Central memory CD4-positive, alpha-beta T cell (primary cell): Measurements from ENCODE around the gene KRTAP10-11.
"Not testable (repeated sequence)": the region's sequence is repeated elsewhere in the genome, so short reads cannot be mapped to it uniquely, and the experiment has no call there.

Experiments
- DNase-seq: peaks from one replicate; pipeline ENCODE4 v3.0.0; 2022

KRTAP10-11 gene

DNA sequence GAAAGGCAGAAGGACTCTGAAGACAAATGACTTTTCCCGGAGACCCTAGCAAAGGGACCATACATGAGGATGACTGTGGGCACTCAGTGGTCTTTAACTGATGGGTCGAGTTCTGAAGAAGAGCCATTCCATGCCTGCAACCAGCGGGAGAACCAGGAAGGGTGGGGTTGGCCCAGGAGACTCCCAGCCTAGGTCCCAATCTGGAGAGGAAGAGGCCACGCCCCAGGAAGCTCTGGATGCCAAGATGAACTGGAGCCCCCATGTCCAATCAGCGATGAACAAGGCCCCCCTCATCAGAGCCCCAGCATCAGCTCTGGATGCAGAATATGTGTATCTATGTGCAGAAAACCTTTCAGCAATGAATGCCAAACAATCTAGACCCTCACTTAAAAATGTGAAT is 5.5 kb upstream of the KRTAP10-11 start:
- DNase-seq: no peak

DNA sequence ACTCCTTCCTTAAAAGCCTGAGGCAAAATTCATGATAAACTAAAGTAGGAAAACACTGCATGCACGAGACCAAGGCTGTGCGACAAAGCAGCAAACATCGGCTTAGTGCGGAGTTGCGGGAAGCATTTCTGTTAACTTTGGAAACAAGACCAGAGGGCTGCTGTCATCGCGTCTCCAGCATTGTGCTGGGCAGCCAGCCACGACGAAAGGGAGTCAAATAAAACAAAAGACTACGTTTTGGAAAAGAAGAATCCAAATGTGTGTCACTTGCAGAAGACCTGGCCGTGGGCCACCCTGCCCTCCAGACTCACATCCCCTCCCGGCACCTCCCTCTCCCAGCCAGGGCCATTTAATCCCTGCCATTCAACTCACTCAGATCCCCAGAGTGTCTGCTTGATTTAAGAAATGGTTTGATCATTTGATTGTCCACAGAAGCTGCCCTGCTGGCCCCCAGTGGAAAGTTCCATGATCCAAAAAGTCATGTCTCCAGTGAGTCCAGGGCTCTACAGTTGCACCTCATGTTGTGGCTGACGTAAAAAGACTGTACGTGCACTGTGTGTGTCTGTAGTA is 2.4 kb upstream of the KRTAP10-11 start:
- DNase-seq: no peak

- DNase-seq: no peak
Observed at GRCh38 chr21:44644878-44645277, 1.3 kb upstream of the KRTAP10-11 start.

DNA sequence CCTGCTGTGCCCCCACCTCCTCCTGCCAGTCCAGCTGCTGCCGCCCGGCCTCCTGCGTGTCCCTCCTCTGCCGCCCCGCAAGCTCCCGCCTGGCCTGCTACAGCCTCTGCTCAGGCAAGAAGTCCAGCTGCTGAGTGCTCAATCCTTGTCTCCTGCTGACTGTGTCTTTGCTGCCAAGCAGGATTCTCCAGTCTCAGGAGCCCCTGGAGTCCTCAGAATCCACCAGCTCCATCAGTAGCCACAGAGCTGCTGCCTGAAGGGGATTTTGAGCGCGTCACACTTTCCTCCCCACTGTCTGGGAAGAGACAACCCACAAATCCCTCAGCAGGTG is 973 bp downstream of the KRTAP10-11 start:
- DNase-seq: no peak

GRCh38 chr21:44648557-44649311 is 2.5 kb downstream of the KRTAP10-11 start:
- no peak for DNase-seq

- DNase-seq: no peak
Observed at GRCh38 chr21:44649521-44650100, 3.4 kb downstream of the KRTAP10-11 start.

DNA sequence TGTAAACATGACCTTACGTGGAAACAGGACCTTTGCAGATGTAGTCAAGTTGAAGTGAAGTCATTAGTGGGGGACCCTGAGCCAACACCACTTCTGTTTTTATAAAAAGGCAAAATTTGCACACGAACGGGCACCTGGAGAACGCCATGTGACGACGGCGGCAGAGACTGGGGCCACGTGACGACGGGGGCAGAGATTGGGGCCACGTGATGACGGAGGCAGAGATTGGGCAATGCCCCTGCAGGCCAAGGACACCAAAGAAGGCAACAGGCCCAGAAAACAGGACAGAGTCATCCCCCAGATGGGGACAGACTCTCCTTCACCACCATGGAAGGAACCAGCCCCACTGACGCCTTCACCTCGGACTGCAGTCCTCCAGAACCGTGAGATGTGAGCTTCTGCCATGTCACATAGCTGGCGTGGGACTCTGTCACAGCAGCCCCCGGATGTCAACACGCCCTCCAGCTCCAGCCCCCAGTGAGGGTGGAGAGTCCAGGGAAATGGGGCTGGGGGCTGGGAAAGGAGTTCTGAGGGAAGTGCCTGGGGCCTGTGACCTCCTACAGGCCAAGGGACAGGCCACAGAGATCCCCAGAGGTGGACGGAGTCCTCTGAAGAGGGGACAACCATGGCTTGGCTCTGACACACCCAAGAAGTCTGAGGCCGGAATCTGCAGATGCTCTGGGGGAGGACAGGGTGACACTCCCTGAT is 4.2 kb downstream of the KRTAP10-11 start:
- no peak for DNase-seq

DNA sequence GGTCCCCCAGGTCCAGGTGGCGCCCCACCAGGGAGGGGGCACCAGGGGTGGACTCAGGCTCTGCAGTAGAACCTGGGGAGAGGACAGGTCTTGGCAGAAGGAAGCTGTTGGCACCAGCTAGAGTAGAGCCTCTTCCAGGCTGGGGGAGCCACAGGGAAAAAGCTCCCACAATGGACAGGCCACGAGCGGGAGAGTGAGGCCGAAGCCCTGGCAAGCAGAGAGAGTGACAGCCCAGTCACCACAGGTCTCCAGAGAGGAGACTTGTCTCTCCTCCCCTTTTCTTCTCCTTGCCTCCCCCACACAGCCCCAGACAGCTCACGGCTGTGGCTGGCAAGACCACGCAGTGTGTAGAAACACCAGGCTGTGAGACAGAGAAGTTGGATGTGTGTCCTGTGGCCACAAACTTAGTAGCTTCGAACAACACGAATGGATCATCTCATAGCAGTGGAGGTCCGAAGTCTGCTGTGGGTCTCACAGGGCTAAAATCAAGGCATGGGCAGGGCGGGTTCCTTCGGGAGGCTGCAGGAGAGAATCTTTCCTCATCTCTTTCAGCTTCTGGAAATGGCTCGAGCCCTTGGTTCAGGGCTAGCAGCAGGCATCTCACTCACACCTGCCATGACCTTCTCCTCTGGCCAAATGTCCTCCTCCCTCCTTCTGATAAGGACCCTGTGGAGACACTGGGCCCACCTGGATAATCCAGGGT is 4.9 kb downstream of the KRTAP10-11 start:
- no peak for DNase-seq

GRCh38 chr21:44653123-44653522 is 6.9 kb downstream of the KRTAP10-11 start:
- no peak for DNase-seq

- peak; percentile 85 for DNase-seq
Observed at GRCh38 chr21:44653656-44654575, 7.7 kb downstream of the KRTAP10-11 start.

GRCh38 chr21:44654576-44655175 is 8.5 kb downstream of the KRTAP10-11 start, which contains the start of gene KRTAP12-4:
TSS of gene KRTAP12-4 (minus strand) at chr21:44654659. CDS start at chr21:44654614, 45 bp downstream.
- no peak for DNase-seq

DNA sequence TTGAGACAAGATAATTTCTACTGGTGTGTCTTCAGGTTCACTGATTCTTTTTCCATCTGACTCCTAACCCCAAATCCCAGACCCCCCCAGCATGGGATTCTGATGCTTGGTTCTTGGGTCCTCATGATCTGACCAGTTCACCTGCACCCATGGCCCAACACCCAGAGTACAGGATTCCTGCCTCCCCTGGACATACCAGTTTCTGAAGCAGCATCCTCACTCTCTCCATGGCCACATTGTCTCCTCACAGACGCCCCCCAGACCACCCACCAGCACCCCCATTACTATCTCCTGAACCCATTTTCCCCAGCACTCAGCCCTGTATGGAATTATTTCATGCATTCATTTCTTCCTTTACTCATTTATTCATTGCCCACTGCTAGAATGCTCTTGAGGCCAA is 10.7 kb downstream of the KRTAP10-11 start:
- no peak for DNase-seq

- peak; percentile 91 for DNase-seq
Observed at GRCh38 chr21:44657635-44658540, 11.7 kb downstream of the KRTAP10-11 start, which contains the start of gene KRTAP12-3. TSS of gene KRTAP12-3 (plus strand) at chr21:44657932. CDS start at chr21:44657980, 48 bp downstream.

DNA sequence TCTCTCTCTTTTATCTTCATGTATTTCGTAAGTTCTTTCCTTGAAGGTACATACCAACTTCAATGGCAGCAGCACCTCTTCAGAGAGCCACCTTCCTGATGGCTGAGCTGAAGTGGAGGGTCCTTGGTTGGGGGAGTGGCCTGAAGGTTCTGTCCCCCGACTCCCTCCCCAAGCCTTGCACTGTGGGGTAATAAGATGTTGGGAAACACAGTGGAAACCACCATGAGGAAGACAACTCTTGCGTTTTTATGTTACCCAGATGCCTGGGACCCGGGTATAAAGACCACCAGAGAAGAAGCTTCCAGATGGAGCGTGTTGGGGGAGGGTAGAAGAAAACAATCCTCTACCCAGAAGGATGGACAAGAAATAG is 12.3 kb downstream of the KRTAP10-11 start:
- no peak for DNase-seq

DNA sequence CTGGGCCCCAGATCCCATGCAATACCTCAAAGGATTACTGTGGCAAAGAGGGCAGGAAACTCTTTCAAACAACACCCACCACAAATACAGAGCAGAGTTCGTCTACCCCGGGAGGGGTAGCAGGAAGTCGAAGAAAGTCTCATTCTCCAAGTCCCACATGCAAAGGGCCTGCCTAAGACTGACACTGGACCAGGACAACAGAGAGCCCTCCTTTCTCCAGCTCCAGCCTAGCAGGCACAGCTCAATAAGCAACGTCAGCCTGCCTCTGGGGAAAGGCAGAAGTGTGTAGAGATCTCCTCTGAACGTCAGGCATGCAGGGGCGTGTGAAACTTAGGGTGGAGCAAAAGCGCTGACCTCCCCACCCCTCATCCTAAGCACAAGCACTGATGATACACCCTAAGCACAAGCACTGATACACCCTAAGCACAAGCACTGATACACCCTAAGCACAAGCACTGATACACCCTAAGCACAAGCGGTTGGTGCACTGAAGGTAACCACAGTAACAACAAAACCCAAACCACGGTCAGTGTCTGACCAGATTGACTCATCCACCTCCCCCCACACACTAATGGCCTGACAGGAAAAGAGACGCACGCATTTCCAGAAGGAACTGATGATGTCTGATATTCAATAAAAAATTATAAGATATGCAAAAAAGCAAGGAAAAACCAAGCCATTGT is 12.8 kb downstream of the KRTAP10-11 start:
- peak; percentile 46 for DNase-seq

DNA sequence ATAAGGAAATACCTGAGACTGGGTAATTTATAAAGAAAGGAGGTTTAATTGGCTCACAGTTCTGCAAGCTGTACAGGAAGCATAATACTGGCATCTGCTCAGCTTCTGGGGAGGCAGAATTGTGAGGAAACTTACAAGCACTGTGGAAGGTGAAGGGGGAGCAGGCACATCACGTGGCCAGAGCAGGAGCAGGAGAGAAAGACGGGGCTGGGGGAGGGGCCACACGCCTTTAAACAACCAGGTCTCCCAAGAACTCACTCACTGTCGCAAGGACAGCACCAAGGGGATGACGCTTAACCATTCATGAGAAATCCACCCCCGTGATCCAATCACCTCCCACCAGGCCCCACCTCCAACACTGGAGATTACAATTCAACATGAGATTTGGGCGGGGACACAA is 15.4 kb downstream of the KRTAP10-11 start:
- not testable (repeated sequence) for DNase-seq

DNA sequence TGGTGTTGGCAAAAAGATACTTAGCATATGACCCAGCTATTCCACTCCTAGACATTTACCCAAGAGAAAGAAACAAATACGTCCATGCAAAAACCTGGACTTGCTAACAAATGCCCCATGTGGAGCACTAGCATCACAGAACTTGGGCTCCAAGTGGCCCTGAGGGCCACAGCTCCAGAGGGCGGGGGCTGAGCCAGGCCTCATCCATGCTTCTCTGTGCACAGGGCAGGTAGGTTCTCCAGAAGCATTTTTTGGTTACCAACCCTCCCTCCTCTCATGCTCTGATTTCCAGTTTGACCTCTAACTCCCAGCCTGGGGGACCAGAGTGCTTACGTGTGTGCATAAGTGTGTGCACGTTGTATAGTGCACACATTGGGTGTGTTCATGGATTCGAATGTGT is 18.5 kb downstream of the KRTAP10-11 start:
- DNase-seq: no peak

DNA sequence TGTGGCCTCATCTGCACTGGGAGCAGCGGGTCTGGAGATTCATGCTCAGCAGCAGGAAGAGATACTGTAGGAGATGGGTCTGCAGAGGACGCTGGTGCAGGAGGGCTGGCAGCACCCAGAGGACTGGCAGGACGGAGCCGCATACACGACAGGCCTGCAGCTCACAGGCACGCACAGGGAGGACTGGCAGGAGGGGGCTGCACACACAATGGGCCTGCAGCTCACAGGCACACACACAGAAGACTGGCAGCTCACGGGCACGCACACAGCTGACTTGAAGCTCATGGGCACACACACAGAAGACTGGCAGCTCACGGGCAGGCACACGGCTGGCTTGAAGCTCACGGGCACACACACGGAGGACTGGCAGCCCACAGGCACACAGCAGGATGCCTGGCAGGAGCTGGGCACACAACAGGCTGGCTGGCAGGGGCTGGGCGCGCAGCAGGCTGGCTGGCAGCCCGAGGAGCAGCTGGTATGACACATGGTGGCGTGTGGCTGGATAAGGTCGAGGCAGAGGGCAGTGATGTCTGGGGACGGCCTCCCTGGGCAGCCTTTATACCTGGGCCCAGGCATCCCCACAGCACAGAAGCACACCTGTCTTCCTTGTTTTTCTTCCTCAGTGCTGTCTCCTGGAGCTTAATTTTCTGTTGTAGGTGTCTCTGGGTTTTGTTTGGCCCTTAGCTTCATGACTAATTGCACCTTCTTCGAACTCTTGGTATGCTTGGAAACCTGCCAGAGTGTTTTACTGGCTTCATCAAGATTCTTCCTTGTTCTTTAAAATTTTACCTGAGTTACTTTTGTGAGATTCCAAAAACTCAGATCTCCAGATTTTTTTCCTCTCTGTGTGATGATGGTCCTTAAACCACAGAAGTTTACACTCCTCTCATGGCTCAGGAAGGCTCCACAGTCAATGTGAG is 20.4 kb downstream of the KRTAP10-11 start, which contains the start of gene KRTAP12-2:
Gene KRTAP12-2, minus strand, starts transcription at position 527 of the 920 bp plus-strand sequence. Its CDS starts 41 bp downstream, at position 486.
- DNase-seq: no peak
